Keratinocyte (primary cell): ENCODE measurements around the gene TFB1M. TPM values are rescaled to one million over a fixed set of nuclear protein-coding genes. Genes with fewer than 3 reads are reported as not detected.

ENCODE experiments used
- DNase-seq: peaks from one replicate; pipeline ENCODE4 v3.0.0-alpha.2; 2011; ENCODE audit warnings: low read depth, missing footprints, low spot score
- FAIRE-seq: peaks from 2 replicates; lab custom pipeline; 2011; peaks lifted over from hg19 to GRCh38; lab: Jason Lieb, UNC
- H2AFZ ChIP-seq: 2 replicates; pipeline ENCODE4 v1.6.0; 2012; ENCODE audit warnings: low read length, control low read depth, inconsistent platforms; ENCODE audit not compliant: control insufficient read depth
- H3K27ac ChIP-seq: 2 replicates; pipeline ENCODE4 v1.5.1; 2011; ENCODE audit warnings: low read length; ENCODE audit not compliant: control insufficient read depth, insufficient read depth
- H3K27me3 ChIP-seq: 3 replicates; pipeline ENCODE4 v1.6.0; 2011; ENCODE audit warnings: low read length; ENCODE audit not compliant: control insufficient read depth, insufficient read depth; ENCODE audit errors: extremely low read depth
- H3K36me3 ChIP-seq, 2 experiments: 2 replicates in 1 of 2; 3 replicates in 1 of 2; pipeline ENCODE4 v1.5.1; 2011; ENCODE audit warnings: low read length in 2 of 2, mild to moderate bottlenecking in 1 of 2; ENCODE audit not compliant: control insufficient read depth in 2 of 2, insufficient read depth in 2 of 2; ENCODE audit errors: extremely low read depth in 1 of 2
- H3K4me1 ChIP-seq: 3 replicates; pipeline ENCODE4 v1.5.1; 2011; ENCODE audit warnings: low read length; ENCODE audit not compliant: control insufficient read depth, insufficient read depth; ENCODE audit errors: extremely low read depth
- H3K4me2 ChIP-seq: 3 replicates; pipeline ENCODE4 v1.6.0; 2011; ENCODE audit warnings: low read depth, low read length; ENCODE audit not compliant: control insufficient read depth, insufficient read depth; ENCODE audit errors: extremely low read depth
- H3K4me3 ChIP-seq, 3 experiments: fragments of 200-600 bp in 1 of 3; sonication (generic) in 1 of 3; 2 replicates in 2 of 3; 3 replicates in 1 of 3; pipeline ENCODE4 v1.5.1; 2011 to 2016; ENCODE audit warnings: low read length in 3 of 3, mild to moderate bottlenecking in 3 of 3, control low read depth in 2 of 3, inconsistent platforms in 1 of 3, low read depth in 1 of 3, mixed read lengths in 1 of 3, mixed run types in 1 of 3, moderate library complexity in 1 of 3; ENCODE audit not compliant: control insufficient read depth in 2 of 3, insufficient read depth in 2 of 3; ENCODE audit errors: extremely low read depth in 1 of 3
- H3K79me2 ChIP-seq: 2 replicates; pipeline ENCODE4 v1.6.0; 2012; ENCODE audit warnings: low read length; ENCODE audit not compliant: control insufficient read depth, insufficient read depth
- H3K9ac ChIP-seq: 3 replicates; pipeline ENCODE4 v1.6.0; 2011; ENCODE audit warnings: low read length; ENCODE audit not compliant: control insufficient read depth, insufficient read depth; ENCODE audit errors: extremely low read depth
- H3K9me1 ChIP-seq: 3 replicates; pipeline ENCODE4 v1.6.0; 2011; ENCODE audit warnings: low read length; ENCODE audit not compliant: control insufficient read depth, insufficient read depth; ENCODE audit errors: extremely low read depth
- H3K9me3 ChIP-seq: 2 replicates; pipeline ENCODE4 v1.5.1; 2012; ENCODE audit warnings: low read depth, low read length; ENCODE audit not compliant: control insufficient read depth
- H4K20me1 ChIP-seq: 3 replicates; pipeline ENCODE4 v1.6.0; 2011; ENCODE audit warnings: low read length; ENCODE audit not compliant: control insufficient read depth, insufficient read depth; ENCODE audit errors: extremely low read depth
- CTCF ChIP-seq, 3 experiments: IDR thresholded peaks in 1 of 3; conservative IDR thresholded peaks in 1 of 3; optimal IDR thresholded peaks in 1 of 3; 2 replicates in 2 of 3; 3 replicates in 1 of 3; pipeline versions ENCODE3 to v1.5.1; 2011; ENCODE audit warnings: low read length in 3 of 3, mild to moderate bottlenecking in 3 of 3, moderate library complexity in 2 of 3, control low read depth in 1 of 3, inconsistent platforms in 1 of 3; ENCODE audit not compliant: insufficient read depth in 2 of 3; ENCODE audit errors: extremely low read depth in 1 of 3
- EZH2 ChIP-seq: IDR thresholded peaks from one replicate; pipeline ENCODE4 v1.6.1; 2012; ENCODE audit warnings: inconsistent platforms, mild to moderate bottlenecking, low read length, moderate library complexity
- dilution Hi-C: fragments of 300-500 bp; cut with MboI; formaldehyde crosslinking; loops from one replicate; pipeline ENCODE4 v1.7.0; 2020; ENCODE audit warnings: low sequenced_read_pairs; ENCODE audit not compliant: extremely low pct_ligation_motif_present
- polyA plus RNA-seq, 5 experiments: library from polyadenylated mRNA; depleted of rRNA in 3 of 5; stranded (reverse) in 3 of 5; stranded (forward) in 1 of 5; unstranded in 1 of 5; fragments of >200 nt; gene quantifications; 1 replicate in 1 of 5; 2 replicates in 3 of 5; 3 replicates in 1 of 5; pipeline versions ENCODE4 v1.2.1 to v1.2.3, GENCODE V29; 2011 to 2012; ENCODE audit warnings: missing spikeins in 2 of 5, low read depth in 1 of 5, low replicate concordance in 1 of 5

Gene TFB1M
- polyA plus RNA-seq, 1 donor (not counting 4 experiments of a cell fraction or from before 2014, with no cell fraction given), result 38.6 TPM

GRCh38 chr6:155306958-155307357 is 7.3 kb downstream of the TFB1M start:
- Histone ChIP-seq H3K27ac (no peak overlapping the region), H3K9me3 (peaks cover 3% of the 10 kb centered on the region), H3K4me3 (no peak overlapping the region), H3K4me2 (no peak overlapping the region), H3K36me3 (peaks cover 12 to 28% of the 10 kb centered on the region in 2 experiments), H3K4me1 (peaks cover 25% of the 10 kb centered on the region), H3K79me2 (peaks cover 55% of the 10 kb centered on the region), H3K27me3 (no peaks in the 10 kb centered on the region), H4K20me1 (no peaks in the 10 kb centered on the region), H3K9me1 (peaks cover 3% of the 10 kb centered on the region), H3K9ac (no peak overlapping the region), H2AFZ (no peak overlapping the region)
- no peak for DNase-seq
- dilution Hi-C loops, result no loop called here
- FAIRE-seq, result no peak
- no peak for TF ChIP-seq EZH2
- no peak for TF ChIP-seq CTCF (optimal IDR thresholded peaks at IDR 0.05 in 1 of 3, IDR thresholded peaks at IDR 0.05 in 1 of 3, conservative IDR thresholded peaks at IDR 0.05 in 1 of 3; ENCODE audit: extremely low read depth in 1 of 3, insufficient read depth in 2 of 3, low read length in 3 of 3)

- H3K4me1 ChIP-seq, result no peaks in the 10 kb centered on the region
- no peak overlapping the region for H3K27ac ChIP-seq
- no peaks in the 10 kb centered on the region for H3K27me3 ChIP-seq
- peaks cover 45% of the 10 kb centered on the region for H3K79me2 ChIP-seq
- dilution Hi-C loops, result no loop called here
- FAIRE-seq, result no peak
- H2AFZ ChIP-seq, result no peak overlapping the region
- H3K36me3 ChIP-seq, result peaks cover 12 to 21% of the 10 kb centered on the region in 2 experiments
- H3K9me3 ChIP-seq, result no peaks in the 10 kb centered on the region
- no peak overlapping the region for H3K4me2 ChIP-seq
- H3K9me1 ChIP-seq, result peaks cover 3% of the 10 kb centered on the region
- H3K9ac ChIP-seq, result no peak overlapping the region
- no peak overlapping the region for H3K4me3 ChIP-seq
- TF ChIP-seq CTCF (optimal IDR thresholded peaks at IDR 0.05 in 1 of 3, IDR thresholded peaks at IDR 0.05 in 1 of 3, conservative IDR thresholded peaks at IDR 0.05 in 1 of 3; ENCODE audit: extremely low read depth in 1 of 3, insufficient read depth in 2 of 3, low read length in 3 of 3), result no peak
- no peak for TF ChIP-seq EZH2
- no peak for DNase-seq
- no peaks in the 10 kb centered on the region for H4K20me1 ChIP-seq
These were observed 10.9 kb downstream of the TFB1M start for GRCh38 chr6:155303361-155303870.
